ENCODE measurements around the gene VRK3.

DNA sequence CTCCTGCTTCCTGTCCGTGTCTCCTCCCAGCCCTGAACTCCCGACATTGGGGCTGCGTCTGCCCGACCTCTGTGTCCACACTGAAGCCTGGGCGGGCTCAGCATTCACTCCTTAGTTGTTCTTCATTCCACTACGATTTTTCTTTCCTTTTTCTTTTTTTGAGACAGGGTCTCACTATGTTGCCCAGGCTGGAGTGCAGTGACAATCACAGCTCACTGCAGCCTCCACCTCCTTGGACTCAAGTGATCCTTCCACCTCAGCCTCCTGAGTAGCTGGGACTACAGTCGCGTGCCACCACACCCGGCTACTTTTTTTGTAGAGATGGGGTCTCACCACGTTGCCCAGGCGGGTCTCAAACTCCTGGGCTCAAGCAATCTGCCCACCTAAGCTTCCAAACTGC lies 40.7 kb downstream of the VRK3 start:
- no peak for TF ChIP-seq POLR2AphosphoS5 (IDR thresholded peaks at IDR 0.05; ENCODE audit: borderline replicate concordance, low read depth, low read length)
- no peak for TF ChIP-seq FOXP2 (optimal IDR thresholded peaks at IDR 0.05; ENCODE audit: control extremely low read depth, extremely low read length, insufficient read depth)
